ENCODE results near the gene GALNT17.

- no peak for TF ChIP-seq TEAD4 (IDR thresholded peaks at IDR 0.05)
- TF ChIP-seq MAX (IDR thresholded peaks at IDR 0.05) = no peak
- TF ChIP-seq CEBPB (IDR thresholded peaks at IDR 0.05) = no peak
- TF ChIP-seq TAF1 (IDR thresholded peaks at IDR 0.05; ENCODE audit: low read depth) = no peak
- no peak for TF ChIP-seq REST (IDR thresholded peaks at IDR 0.05; ENCODE audit: low read depth)
- no peak for TF ChIP-seq RAD21 (IDR thresholded peaks at IDR 0.05; ENCODE audit: low read depth)
- no peak for TF ChIP-seq EP300 (IDR thresholded peaks at IDR 0.05; ENCODE audit: borderline replicate concordance)
- no peak for TF ChIP-seq YY1 (IDR thresholded peaks at IDR 0.05; ENCODE audit: low read depth)
- no peak for TF ChIP-seq FOXM1 (IDR thresholded peaks at IDR 0.05; ENCODE audit: borderline replicate concordance, low read depth)
These were observed 88.3 kb downstream of the GALNT17 start for GRCh38 chr7:71220210-71220695.
